ENCODE results near the gene NOTCH2NLA.
A peak's percentile ranks its signal among the peaks of the same experiment; 100 is the strongest.
"Not testable (repeated sequence)": the region's sequence is repeated elsewhere in the genome, so short reads cannot be mapped to it uniquely, and the experiment has no call there.

NOTCH2NLA gene

DNA sequence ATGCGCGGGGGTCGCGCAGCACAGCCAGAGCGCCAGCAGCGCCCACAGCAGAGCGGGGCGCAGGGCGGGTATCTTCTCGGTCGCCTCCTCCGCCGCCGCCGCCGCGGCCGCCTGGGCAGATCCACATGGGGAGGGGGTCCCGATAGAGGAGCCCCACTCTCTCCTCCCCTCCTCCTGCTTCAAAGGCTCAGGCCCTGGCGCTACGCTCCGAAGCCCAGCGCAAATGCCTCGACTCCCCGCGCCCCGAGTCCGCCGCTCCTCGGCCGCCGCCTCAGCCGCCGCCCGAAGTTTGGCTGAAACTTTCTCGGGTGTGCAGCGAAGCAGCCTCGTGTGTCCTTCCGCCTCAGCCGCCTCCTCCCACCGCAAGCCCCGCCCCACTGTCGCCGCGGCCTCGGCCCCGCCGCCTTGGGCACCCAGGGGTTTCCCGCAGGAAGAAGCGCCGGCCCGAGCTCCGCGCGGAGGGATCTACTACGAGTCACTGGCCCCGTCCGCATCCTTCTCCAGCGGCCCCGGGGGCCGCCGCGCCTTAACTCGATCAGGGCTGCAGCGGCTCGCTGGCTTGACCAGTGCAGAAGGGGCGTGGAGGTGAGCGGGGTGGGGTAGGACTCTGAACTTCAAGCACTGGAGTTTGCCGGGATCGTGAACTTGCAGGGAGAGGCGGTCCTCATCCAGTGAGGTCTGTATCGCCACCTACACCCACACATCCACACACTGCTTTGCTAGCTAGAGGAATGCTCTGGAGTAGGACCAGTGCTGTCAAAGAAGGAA lies at the start of gene NOTCH2NLA:
TSS of gene NOTCH2NLA (minus strand) at position 312 of the 768 bp plus-strand sequence. CDS start 39,684 bp downstream, outside the sequence.
- ATAC-seq = peak; percentile 45 to 46

DNA sequence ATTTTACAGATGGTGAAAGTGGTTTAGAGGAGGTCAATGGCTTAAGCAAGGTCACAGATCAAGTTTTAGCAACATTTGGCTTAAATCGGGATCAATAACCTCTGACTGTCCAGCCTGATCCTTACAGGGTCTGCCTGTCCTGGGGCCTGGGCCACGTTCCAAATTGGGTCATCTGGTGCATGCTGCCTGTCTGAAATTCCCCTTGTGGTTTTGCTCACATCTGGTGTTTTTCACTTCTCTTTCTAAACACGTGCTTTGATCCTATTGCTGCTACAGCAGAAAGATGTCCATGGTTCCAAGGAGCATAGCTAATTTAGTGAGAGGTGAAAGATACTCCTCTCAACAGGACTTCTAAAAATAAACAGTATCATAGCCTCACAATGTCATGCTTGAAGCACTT lies 49.5 kb upstream of the NOTCH2NLA start:
- ATAC-seq = not testable (repeated sequence)

DNA sequence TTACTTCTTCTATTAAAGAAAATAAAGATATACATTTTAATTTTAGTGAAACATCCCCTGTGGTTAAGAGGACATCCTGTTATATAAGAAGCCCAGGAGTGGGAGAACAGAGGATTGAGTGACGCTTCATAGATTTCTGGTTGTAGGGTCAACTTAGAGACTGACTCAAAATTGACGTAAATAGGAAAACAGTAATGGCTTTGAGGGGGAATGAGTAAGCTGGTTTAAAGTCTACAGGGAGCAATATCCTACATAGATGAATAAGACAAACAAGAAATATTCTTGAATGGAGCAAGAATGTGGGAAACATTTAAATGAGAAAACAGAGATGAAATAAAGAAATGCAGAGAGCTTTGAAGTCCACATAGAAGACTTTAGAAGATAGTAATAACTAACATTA lies 48.3 kb upstream of the NOTCH2NLA start:
- not testable (repeated sequence) for ATAC-seq

DNA sequence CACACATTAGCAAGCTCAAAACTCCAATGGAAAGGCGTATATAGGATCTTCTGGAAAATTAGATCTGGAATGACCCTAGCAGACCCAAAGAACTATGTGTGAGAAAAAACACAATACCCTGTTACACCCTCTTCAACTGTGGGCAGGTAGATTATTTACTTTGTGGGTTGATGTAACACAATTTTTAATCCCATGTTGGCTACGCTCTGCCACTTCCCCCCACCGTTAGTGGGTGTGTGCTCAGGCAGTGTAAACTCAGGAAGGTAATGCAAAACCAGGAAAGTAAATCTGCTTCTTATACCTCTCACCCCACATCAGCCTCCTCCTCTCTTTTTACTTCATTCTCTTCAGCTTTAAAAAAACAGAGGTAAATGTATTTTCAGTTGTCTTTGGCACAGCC lies 45.3 kb upstream of the NOTCH2NLA start:
- not testable (repeated sequence) for ATAC-seq

DNA sequence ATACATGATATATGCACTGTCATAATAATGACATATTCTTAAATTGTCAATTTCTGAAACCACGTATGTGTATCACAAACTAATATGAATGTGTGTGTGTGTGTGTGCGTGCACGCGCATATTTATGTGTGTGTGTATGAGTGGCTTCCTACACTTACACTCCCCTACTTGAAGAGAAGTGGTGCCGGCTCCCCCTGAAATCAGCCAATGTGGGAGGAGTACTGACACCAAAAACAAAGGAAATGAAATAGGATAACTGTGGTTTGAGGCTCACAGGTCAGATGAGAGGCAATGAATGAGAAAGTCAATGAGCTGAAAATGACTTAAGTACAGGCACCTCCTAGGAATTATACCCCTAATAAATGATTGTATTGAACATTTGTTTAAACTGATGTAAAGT lies 44.4 kb upstream of the NOTCH2NLA start:
- ATAC-seq = not testable (repeated sequence)

DNA sequence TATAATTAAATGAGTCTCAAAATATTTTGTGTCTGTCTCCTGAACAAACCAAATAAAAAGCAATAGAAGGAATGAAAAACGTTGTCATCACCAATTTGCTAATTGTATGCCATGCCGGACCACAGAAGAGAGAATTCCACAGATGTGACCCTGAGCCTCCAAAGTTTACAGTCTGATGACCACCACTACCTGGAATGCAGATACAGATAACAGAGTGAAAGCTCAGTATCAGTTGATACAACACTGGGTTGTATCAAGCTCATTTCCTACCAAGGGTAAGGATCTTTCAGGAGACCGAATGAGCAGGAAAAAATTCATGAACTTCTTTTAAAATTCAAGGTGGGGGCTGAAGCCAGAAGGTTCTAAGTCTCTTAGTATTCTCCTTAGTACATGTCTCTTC lies 43.9 kb upstream of the NOTCH2NLA start:
- not testable (repeated sequence) for ATAC-seq

DNA sequence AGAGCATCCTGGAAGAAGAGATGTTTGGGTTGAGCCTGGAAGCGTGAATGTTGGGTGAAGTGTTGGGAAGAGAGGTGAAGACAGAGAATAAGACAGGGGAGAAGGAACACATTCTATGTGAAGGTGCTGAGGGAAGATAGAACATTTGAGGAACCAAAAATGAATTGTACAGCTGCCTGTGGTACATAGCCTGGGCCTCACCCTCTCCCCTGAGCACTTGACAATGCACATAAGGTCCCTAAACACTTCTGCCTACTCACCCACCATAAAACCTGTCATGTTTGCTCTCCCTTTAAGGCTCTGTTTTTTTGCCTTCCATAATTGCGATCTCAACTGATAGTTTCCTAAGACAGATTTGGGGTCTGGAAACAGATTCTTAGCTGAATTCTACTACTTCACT lies 43.2 kb upstream of the NOTCH2NLA start:
- not testable (repeated sequence) for ATAC-seq

DNA sequence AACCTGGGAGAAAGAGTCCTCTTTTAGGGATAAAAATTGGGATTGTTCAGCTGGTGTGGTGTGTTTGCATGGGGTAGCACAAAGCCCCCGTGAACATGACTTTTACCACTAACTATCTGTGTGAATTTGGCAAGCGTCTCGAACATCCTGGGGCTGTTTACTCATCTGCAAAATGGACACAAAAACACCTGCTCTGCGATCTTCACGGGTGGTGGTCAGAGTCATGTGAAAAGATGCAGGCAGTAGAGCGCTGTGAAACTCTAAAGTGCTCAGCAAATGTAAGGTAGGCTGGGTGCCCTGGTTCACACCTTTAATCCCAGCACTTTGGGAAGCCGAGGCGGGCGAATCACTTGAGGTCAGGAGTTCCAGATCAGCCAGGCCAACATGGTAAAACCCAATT lies 41.3 kb upstream of the NOTCH2NLA start:
- ATAC-seq = not testable (repeated sequence)

DNA sequence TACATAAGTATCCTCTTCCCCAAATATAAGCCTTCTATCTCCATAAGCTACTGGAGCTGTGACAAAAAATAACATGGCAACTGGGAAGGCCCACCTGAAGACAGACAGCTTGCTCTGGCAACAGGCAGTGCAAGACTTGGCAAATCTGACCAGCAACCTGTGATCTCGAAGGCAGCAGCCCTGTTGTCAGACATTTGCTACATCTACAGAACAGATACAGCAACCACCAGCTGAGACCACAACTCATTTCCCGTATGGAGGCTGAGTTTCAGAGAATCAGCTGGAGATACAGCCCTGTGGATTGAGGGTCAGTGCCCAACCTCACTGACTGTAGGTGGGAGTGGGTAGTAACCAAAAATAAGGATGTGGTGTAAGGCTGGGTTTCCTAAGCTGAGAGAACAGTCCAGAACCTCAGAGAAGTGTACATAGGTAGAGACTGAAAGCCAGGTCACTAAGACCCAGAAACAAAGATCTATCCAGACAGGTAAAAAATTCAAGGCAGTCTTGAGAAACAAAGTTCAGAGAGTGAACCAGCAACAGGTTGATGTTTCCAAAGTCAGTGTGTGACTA lies 37.4 kb upstream of the NOTCH2NLA start:
- peak in 1 of 2 donors; percentile 27 for ATAC-seq

DNA sequence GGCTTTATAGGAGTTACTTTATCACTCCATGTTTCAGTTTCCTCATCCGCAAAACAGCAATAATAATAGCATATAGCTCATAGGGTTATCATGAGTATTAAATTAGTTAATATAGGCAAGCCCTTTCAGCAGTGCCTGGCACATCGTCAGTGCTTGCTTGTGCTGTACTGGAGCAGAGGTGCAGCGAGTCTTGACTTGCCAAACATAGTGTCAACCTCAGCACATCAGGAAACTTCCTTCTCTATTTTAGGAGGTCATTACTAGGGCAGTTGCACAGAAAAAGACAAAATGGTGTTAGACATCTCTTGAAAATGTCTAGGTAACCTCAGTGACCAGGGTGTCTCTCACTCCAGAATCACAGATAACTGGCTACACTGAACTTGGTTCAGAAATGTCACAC lies 35.9 kb upstream of the NOTCH2NLA start:
- ATAC-seq = not testable (repeated sequence)

DNA sequence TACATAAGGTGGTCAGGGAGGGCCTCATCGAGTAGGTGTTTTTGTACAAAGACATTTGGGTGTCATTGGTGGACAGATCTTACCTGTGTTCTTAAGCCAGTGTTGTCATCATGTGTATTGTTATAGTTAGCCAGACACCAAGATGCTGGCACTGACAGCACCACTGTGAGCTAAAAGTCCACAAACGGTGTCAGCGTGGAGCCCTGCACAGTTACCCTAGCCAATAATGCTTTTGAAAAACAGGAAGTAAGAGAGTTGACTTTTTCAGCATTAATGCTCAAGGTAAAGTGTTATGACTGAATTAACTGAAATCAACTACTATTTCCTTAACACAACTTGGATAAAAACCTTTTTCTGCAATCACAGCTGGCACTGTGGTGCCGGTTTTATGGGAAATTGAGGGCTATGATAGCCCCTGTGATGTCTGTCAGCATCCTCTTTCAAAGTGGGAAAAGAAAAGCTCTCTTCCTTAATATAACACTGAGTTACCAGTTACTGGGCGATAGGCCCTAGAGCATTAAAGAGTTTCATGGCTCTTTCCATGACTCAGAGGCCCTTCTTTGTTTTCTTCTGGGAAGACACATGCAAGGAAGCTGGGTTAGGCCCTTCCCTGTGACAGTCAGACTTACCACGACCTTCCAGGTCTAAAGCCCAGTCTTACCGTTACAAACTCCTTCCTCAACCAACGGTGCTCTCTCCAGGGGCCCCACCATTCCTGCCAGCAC lies 31.3 kb upstream of the NOTCH2NLA start:
- ATAC-seq = peak in 1 of 2 donors; percentile 41

DNA sequence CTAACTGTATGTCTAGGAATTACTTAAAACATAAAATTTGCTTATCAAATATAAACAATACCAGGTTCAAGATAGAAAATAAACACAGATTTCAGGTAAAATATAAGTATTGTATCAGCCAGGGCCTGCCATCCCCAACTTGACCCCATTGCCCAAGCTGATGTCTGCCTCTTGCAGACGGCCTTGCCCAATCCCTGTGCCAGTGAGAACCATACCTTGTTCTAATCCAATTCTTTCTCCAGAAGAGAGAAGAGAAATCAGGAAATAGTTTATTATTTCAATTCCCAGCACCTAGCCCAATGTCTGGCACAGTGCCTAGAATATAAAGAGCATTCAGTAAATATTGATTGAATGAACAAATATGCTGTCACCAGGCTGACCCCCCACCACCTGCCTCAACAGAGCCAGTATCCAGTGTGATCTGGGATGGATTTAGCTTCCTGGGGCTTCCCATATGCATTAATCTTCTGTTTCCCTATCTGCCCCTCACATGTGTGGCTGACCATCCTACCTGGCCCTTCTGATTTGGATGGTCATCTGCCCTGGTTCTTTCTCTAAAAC lies 29.3 kb upstream of the NOTCH2NLA start:
- not testable (repeated sequence) for ATAC-seq

DNA sequence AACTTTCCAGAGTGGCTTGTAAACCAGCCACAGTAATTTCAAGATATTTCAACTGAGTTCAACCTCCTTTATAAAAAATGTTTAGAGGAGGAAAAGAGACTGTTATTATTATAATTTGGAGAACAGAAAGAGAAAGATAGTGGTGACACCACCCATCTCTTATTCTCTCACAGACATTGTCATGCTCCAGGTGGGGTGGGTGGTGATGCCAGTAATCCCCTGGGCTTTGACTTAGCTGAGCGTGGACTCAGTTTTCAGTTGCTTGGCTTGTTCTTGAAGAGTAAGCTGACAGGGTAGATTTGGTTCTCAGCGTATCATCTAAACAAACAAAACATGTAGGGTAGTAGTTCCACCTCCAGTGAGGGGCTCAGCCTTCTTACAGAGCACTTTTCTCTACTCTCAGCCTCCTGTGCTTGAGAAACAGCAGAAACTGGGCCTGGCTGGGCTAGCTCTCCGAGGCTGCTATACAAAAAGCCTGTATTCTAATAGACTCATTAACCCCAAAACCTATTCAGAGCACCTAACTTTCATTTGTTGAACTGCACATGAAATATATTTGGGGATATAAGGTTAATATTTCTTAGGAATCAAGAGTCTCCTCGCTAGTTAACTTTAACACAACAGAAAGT lies 25.9 kb upstream of the NOTCH2NLA start:
- peak; percentile 55 to 65 for ATAC-seq

DNA sequence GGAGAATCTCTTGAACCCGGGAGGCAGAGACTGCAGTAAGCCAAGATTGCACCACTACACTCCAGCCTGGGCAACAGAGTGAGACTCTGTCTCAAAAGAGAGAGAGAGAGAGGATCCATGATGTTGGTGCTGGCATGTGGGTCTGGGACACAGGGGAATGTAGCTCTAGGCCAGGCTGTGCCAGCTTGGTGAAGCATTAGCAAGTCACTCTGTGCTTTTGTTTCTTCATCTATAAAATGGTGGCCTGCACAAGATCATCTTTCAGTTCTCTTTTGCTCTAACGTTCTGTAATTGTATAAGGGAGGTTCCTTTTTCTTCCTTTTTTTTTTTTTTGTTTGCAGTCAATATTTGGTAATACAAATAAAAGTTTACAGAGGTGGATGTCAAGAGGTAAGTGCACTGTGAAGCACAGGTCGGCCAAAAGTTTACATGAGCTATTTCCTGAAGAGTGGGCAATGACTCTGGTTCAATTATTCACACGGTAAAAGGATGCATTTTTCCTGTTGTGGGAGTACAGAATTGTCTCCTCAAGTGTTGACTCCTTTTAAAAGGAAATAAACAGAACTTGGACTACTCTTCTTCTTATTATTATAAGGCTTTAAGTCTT lies 24.5 kb upstream of the NOTCH2NLA start:
- not testable (repeated sequence) for ATAC-seq

DNA sequence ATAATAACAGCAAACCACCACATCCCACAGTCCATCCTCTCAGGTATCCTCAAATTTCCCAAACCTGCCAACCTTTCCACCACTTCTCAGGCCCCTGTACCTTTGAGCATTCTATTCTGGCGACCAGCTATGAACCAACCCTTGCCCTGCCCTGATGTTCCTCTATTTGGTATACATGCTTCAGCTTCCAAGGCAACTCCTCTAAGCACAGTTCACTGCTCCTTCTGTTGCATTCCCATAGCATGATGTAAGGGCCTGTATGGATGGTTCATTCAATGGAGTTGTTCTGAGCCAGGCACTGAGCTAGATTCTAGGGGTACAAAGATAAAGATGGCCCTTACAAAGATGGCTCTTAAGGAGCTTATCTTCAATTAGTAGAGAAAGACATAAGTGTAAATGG lies 22.7 kb upstream of the NOTCH2NLA start:
- not testable (repeated sequence) for ATAC-seq

DNA sequence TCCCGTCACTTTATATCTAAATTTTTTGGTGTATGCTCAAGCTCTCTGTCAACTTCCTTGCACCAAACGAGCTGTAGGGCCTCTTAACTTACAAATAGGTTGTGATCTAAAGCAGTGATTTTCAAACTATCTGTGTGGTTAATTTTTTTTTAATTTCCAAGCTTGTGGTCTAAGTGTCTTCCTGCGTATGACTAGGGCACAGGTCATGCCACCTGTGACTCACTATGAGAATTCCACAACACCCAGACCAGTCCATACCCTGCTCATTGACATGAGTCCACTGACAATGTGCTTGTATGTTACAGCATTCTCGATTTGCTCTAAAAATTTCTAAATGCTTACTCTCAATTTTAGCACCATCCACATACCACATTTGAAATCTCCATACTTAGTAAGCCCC lies 19.8 kb upstream of the NOTCH2NLA start:
- peak; percentile 93 to 99 for ATAC-seq

DNA sequence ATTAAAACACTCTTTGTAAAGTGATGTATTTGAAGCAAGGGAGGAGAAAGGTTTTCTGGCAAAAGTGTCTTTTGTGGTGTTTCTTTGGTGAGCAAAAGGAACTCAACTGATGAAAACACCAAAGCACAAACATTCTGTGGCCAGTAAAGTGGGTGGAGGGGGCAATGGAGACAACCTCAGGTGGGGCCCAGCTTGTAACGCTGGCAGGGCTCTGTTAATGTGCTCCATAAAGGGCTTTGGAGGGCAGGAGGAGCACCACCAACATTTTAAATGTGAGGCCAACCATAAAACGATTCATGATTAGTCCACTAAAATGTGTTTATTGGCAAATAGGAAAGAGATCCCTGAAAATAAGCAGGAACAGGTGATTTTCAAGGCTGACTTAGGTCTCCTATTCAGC lies 7.8 kb upstream of the NOTCH2NLA start:
- ATAC-seq = not testable (repeated sequence)

DNA sequence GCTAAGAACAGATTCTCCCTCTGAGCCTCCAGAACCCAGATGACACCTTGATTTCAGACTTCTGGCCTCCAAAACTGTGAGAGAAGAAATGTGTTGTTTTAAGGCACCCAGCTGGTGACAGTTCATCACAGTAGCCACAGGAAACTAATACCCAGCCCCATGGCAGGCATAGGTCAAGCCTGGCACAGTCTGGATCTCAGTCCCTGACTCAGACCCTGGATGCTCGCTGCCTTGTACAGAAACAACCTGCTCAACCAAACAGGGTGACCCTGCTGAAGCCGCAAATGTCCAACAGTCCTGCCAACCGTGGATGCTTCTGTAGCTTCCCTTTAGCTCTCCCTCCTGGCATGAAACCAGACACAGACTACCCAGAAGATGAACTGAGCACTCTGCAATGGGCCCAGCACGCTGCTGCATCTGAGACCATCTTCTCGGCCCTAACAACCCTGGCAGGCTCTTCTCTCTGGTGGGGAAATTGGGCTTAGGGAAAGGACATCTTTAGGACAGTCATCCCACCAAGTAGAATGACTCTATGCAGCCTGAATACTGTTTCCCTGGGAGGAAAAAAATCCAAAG lies 7.3 kb upstream of the NOTCH2NLA start:
- not testable (repeated sequence) for ATAC-seq

DNA sequence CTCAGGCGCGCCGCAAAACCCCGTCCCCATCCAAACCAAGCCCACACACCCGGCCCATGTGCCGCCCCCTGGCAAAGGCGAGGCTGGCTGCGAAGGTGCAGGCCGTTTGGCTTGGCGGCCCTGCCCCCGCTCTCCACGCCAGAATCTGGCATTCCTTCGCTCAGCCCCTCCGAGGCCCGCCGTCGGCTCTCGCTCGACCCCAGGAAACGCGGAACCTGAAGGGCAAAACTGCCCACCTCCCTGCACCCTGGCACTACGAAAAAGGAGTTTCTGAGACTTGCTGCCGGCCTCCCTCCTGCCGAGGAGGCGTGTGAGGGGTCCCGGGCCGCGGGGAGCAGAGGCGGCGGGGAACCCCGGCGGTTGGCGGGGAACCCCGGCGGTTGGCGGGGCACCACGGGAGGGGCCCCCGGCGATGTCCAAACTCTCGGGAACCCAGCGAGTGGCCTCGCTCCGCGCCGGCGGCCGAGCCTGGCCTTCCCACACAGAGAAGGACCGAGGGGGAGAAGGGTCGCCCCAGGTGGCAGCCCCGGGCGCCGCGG lies 608 bp downstream of the NOTCH2NLA start:
- ATAC-seq = peak; percentile 36 to 44

DNA sequence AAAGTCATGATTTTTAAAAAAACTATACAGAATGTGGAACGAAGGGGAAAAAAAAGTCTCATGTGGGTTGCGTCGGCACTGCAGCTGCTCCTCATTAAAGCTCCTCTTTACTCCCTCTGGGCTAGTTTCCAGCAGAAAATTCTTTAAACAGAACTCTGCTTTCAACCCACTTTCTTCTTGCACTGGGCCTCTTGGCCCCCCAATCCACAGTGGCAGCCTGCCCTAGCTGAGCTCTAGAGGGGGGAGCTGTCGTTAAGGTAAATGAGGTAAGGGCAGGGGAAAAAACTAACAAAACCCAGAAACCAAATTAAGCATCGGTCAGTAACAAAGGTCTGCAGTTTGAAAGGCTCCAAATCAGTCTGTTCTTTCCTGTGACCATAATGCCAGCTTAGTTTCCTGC lies 54.3 kb downstream of the NOTCH2NLA start:
- not testable (repeated sequence) for ATAC-seq

DNA sequence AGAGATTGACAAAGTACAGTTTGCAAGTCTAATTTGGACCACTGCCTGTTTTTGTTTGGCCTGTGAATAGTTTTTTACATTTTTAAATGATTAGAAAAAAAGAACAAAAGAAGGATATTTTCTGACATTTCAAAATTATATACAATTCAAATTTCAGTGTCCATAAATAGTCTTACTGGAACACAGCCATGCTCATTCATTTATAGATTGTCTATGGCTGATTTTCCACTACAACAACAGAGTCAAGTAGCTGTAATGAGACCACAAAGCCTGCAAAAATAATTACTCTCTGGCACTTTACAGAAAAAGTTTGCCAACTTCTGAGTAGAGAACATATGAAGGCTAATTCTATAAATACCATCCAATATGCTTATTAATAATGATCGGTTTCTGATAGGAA lies 61.1 kb downstream of the NOTCH2NLA start:
- ATAC-seq = not testable (repeated sequence)

DNA sequence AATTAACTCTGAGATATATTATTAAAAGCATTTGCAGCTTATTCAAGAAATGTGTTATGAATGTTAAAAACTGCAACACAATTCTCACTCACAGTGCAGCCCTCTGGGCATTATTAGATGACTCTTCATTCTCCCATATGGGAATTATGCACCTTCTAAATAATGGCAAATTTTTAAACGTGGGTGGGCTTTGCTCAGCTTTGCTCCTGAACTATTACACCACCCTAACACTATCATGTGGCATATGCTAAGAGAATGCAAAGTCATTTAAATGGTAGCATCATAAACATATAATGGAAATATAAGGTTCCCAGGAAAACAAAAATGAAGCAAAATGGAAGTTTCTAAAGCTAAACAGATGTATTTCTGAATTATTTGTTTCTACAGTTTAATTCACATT lies 61.5 kb downstream of the NOTCH2NLA start:
- not testable (repeated sequence) for ATAC-seq
